CD4-positive, alpha-beta T cell treated with Interleukin-17A for 1 hour (primary cell): Measurements from ENCODE around the gene PCP2.
A peak's percentile ranks its signal among the peaks of the same experiment; 100 is the strongest.

Experiments
- DNase-seq: peaks from one replicate; pipeline ENCODE4 v3.0.0-alpha.2; 2020

The PCP2 gene

DNA sequence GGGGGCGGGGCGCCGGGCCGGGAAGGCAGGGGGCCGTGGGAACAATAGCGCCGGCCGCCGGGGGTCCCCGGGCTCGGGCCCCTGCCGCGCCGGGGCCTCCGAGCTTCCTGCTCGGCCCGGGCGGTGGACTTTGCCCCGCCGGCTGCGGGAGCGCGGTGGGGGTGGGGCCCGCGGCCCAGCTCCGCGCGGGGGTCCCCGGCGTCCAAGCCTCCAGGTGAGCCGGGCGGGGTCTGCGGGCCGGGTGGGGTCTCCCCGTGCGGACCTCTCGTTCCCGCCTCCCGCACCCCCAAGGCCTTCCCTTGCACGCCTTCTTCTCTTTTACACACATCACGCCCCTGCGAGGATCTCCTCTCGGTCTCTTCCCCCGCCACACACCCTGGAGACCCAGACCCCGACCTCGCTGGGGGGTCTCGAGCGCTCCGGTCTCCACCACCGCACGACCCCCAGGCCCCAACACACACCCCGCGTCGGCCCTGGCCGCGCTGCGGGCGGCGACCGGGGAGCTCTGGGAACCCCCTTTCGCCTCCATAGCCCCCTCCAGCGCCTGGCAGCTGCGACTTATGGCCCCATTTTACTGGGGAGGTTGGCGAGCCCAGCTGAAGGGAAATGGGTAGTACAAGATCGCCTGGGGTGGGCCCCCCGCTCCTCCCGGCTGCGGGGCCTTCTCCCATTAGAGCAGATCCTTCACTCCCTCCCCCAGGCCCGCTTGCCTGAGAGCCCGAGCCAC, 37.1 kb downstream of the PCP2 start:
- DNase-seq: no peak

DNA sequence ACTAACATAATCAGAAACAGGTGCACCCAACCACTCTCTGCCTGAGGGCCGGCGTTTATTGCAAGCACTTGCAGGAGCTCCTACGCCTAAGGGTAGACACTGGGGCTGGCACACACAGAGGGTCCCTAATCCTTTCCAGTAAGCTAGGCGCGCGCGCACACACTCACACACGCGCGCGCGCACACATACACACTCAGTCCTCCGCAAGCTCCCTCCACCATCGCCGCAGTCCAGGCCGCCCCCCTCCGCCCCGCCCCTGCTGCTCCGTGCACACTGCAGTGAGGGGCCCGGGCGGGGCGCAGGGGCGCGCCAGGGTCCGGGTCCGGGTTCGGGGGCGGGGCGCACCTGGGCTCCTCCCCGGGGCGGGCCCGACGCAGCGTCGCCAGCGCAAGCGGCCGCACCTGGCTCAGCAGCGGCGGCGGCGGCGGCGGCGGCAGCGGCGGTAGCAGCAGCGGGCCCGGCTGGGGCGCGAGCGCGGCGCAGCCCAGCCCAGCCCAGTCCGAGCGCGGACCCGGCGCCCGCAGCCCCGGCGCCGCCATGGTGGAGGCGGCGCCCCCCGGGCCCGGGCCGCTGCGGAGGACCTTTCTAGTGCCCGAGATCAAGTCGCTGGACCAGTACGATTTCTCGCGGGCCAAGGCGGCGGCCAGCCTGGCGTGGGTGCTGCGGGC, 37.9 kb downstream of the PCP2 start, which contains the start of gene CAMSAP3:
CAMSAP3 (plus strand) TSS at position 398 of the 668 bp plus-strand sequence; CDS start at position 538, 140 bp downstream.
- peak; percentile 40 for DNase-seq

DNA sequence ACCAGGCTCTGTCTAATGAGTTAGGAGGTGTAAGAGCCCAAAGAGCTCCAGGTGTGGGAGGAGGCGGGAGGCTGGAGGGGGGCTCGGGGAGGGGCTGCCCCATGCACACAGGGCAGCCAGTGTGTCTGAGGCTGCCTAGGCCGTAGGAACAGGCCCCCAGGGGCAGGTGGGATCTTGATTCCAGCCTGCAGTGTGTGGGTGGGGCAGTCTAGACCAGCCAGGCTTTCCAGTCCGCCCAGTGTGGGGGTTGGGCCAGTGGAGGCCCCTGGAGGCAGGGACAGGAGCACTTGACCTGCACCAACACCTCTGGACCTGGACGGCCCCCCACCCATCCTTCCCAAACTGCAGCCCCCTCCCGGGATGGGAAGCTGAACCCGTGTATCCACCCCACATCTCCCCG, 43.3 kb downstream of the PCP2 start:
- no peak for DNase-seq

- DNase-seq: no peak
These were observed 43.7 kb downstream of the PCP2 start for GRCh38 chr19:7589822-7590221.

- DNase-seq: no peak
These were observed 51.1 kb downstream of the PCP2 start for GRCh38 chr19:7582446-7582845.
